ENCODE data around the gene PRTN3.

GRCh38 chr19:879711-880438, 39.1 kb downstream of the PRTN3 start:
- TF ChIP-seq CTCF (IDR thresholded peaks at IDR 0.05) = no peak
- no peak for TF ChIP-seq POLR2A (IDR thresholded peaks at IDR 0.05)
